GM13976 (cell line): ENCODE measurements around the gene CFAP57.
"Not testable (repeated sequence)": the region's sequence is repeated elsewhere in the genome, so short reads cannot be mapped to it uniquely, and the experiment has no call there.

Source experiments
- DNase-seq: peaks from one replicate; pipeline ENCODE4 v3.0.0; 2012; ENCODE audit warnings: low spot score
- in situ Hi-C: fragments of 300-500 bp; cut with MboI; formaldehyde crosslinking; loops from one replicate; pipeline ENCODE4 v1.12.0; 2022; ENCODE audit warnings: low sequenced_read_pairs, mixed read lengths, inconsistent platforms; ENCODE audit not compliant: unreplicated experiment
- TF ChIP-seq, protein P1 (sequence below): IDR thresholded peaks from 2 replicates; pipeline ENCODE4 v1.5.1; 2012; ENCODE audit warnings: borderline replicate concordance, mild to moderate bottlenecking; ENCODE audit not compliant: insufficient read depth; ENCODE audit errors: extremely low read depth, missing control alignments, control extremely low read depth

The CFAP57 gene

DNA sequence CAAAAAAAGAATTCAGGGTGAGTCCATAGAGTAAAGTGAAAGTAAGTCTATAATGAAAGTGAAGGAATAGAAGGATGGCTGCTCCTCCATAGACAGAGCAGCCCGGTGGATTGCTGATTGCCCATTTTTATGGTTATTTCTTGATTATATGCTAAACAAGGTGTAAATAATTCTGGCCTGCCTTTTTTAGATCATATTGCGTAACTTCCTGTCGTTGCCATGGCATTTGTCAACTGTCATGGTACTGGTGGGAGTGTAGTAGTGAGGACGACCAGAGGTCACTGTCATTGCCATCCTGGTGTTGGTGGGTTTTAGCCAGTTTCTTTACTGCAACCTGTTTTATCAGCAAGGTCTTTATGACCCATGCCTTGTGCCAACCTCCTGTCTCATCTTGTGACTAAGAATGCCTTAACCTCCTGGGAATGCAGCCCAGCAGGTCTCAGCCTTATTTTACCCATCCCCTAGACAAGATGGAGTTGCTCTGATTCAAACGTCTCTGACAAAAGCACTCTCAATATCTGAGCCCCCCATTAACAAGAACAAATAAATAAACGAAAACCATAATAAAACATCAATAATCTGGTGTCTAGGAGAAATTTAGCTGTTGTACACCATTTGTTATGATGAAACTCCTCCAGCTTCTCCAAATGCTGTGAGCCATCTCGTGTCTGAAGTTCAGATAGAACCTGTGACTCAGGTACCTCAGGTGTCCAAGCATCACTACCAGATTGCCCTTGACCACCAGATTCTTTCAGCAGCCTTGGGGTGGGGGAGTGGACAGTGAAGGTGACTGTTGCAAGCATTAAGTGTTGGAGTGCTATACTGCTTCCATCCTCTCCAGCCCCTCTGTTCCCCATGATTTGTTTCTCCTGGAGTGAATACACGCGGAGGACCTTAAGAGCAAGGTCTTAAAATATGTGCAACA, 36.0 kb upstream of the CFAP57 start:
- DNase-seq, result no peak
- TF ChIP-seq, protein P1, sequence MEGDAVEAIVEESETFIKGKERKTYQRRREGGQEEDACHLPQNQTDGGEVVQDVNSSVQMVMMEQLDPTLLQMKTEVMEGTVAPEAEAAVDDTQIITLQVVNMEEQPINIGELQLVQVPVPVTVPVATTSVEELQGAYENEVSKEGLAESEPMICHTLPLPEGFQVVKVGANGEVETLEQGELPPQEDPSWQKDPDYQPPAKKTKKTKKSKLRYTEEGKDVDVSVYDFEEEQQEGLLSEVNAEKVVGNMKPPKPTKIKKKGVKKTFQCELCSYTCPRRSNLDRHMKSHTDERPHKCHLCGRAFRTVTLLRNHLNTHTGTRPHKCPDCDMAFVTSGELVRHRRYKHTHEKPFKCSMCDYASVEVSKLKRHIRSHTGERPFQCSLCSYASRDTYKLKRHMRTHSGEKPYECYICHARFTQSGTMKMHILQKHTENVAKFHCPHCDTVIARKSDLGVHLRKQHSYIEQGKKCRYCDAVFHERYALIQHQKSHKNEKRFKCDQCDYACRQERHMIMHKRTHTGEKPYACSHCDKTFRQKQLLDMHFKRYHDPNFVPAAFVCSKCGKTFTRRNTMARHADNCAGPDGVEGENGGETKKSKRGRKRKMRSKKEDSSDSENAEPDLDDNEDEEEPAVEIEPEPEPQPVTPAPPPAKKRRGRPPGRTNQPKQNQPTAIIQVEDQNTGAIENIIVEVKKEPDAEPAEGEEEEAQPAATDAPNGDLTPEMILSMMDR, result no peak
- in situ Hi-C loops, result no loop called here

DNA sequence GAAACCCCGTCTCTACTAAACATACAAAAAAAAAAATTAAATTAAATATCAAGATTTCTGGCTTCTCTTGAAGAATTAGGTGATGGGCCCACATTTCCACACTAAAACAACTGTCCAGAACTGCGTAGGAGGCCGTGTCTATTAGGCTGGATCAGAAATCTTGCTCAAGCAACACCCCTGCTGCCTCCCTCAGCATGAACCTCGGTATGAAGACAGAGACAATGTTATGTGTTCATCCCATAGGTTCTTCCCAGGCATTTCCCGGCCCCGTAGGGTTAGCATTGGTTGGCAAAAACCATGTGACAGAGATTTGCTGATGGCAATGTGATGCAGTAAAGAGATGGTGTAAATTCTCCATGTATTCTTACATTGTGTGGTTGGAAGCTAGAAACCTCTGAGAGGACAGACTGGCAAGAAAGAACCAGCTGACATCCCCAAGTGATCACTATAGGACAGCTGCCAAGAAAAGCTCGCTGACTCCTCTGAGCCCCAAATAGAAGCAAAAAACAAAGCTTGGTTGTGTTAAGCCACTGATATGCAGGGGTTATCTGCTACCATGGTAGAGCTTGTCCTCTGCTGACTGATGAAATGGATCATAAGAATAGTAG, 34.6 kb upstream of the CFAP57 start:
- in situ Hi-C loops, result no loop called here
- DNase-seq, result no peak
- TF ChIP-seq, protein P1, result no peak

DNA sequence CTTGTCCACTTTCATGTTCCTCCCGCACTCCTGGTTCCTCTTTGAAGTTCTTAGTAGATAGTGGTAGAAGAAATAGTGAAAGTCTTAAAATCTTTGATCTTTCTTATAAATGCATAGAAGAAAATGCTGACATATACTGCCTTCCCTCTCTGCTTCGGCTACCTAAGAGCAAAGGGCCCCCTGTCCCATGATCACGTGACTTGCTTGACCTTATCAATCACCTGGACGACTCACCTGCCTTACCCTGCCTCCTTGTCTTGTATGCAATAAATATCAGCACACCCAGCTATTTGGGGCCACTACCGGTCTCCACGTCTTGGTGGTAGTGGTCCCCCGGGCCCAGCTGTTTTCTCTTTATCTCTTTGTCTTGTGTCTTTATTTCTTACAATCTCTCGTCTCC, 32.8 kb upstream of the CFAP57 start:
- in situ Hi-C loops, result not testable (repeated sequence)

DNA sequence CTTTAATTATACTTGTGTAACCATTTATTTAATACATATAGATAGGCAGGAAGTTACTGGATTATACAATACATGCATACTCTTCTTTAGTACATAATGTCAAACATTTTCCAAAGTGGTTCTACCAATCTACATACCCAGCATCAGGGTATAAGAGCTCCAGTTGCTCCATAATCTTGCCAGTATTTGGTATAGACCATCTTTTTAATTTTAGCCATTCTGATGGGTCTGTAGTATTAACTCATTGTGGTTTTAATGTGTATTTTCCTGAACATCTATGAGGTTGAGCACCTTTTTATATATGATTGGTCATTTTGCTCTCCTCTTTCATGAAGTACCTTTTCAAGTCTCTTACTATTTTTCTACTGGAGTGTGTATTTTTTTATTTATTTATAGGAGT, 32.1 kb upstream of the CFAP57 start:
- in situ Hi-C loops, result no loop called here
- no peak for DNase-seq
- TF ChIP-seq, protein P1, result no peak

More for the DNA sequence above, 32.8 kb upstream of the CFAP57 start:
- not testable (repeated sequence) for DNase-seq

DNA sequence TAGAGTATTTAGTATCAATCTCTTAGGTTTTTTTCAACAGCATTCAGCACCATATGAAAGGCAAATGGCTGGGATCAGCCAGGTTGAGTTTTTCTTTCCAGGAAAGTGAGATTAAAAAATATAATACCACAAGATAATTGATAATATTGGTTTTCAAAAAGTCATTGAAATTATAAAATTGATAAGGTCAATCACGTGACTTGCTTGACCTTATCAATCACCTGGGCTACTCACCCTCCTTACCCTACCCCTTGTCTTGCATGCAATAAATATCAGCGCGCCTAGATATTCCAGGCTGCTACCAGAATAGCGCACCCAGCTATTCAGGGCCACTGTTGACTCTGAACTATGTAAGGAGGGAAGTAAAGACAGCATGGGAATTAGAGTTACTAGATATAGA, 31.5 kb upstream of the CFAP57 start:
- in situ Hi-C loops, result no loop called here
- TF ChIP-seq, protein P1, result no peak
- no peak for DNase-seq

DNA sequence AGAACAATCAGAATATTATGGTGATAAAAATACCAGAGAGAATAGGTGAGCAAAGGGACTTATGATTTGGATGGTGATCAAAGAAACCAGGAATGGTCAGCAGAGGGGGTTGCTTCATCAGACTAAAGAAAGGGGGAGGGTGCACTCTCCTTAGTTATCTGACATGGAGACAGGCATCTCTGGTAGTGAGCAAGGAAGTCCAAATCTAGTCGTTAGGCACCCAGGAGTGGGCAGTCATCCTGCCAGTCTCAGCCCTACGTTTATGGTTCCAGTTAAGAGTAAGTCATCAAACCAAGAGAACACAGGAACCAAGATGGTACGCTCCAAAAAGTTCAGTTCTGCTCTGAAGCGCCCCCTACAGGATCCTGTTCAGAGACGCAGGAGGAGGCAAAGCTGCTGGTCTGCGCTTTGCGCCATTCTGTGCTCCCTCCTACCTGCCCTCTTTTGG, 28.7 kb upstream of the CFAP57 start:
- in situ Hi-C loops, result no loop called here
- TF ChIP-seq, protein P1, result peak; percentile 7
- no peak for DNase-seq

DNA sequence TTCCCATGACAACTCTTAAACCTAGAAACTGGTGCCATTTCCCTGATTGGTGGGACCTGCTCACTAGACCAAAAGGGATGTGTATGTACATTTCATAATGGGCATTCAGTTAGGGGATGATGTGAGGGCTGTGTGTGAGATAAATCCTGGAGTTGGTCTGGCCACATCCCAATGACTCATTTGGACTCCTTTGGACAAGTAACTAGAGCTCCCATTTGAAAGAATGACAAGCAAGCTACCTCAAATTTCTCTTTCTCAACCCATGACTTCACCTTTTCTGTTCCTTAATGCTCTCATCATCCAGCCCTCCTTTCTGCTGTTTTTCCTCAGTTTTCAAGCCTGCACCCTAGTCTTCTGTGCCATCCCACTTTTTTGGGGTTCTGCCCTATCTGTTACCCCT, 27.9 kb upstream of the CFAP57 start:
- no peak for DNase-seq
- in situ Hi-C loops, result no loop called here
- TF ChIP-seq, protein P1, result no peak
